Spleen (tissue), 7 donors: Measurements from ENCODE around the gene CPD.

Experiments
- CTCF ChIP-seq, 11 experiments: fragments of 200-600 bp in 7 of 11; fragments of 450-650 bp in 4 of 11; sonication (generic) in 4 of 11; IDR thresholded peaks in 8 of 11; conservative IDR thresholded peaks in 3 of 11; 1 replicate in 7 of 11; 2 replicates in 4 of 11; pipeline versions ENCODE4 v1.4.0 to v1.8.0; 2016 to 2021; ENCODE audit warnings: antibody characterized with exemption in 11 of 11, inconsistent platforms in 4 of 11, mild to moderate bottlenecking in 1 of 11
- POLR2A ChIP-seq, 3 donors: fragments of 450-650 bp; IDR thresholded peaks; one replicate each; pipeline ENCODE4 v1.5.1; 2017; ENCODE audit warnings: antibody characterized with exemption in 3 of 3, mild to moderate bottlenecking in 1 of 3
- POLR2AphosphoS5 ChIP-seq, 3 donors: sonication (generic); formaldehyde crosslinking; IDR thresholded peaks; one replicate each; pipeline ENCODE4 v1.5.1; 2017; ENCODE audit warnings: antibody characterized with exemption in 3 of 3
- donor health status: DM: no; HTN: no; CAD: no; lungs with moderate emphysema.
- donor health status: DM: no; HTN: no; CAD: no.
- donor health status: DM: no; HTN: no; CAD: no.

- TF ChIP-seq POLR2AphosphoS5 (IDR thresholded peaks at IDR 0.05), result no peak
- TF ChIP-seq CTCF (IDR thresholded peaks at IDR 0.05 in 8 of 11, conservative IDR thresholded peaks at IDR 0.05 in 3 of 11), result no peak
- no peak for TF ChIP-seq POLR2A (IDR thresholded peaks at IDR 0.05)
Measured at GRCh38 chr17:30339086-30339485, 39.6 kb upstream of the CPD start.
